GM12875 (cell line): ENCODE data around the gene SMDT1.

ENCODE experiments used
- H3K4me3 ChIP-seq: one replicate; pipeline ENCODE4 v1.5.1; 2011; ENCODE audit warnings: low read depth, low read length, control low read depth
- TF ChIP-seq, protein P1 (sequence below): IDR thresholded peaks from 2 replicates; pipeline ENCODE4 v1.5.1; 2011; ENCODE audit warnings: low read depth, mild to moderate bottlenecking, control low read depth, inconsistent platforms, low read length, moderate library complexity, borderline replicate concordance; ENCODE audit not compliant: insufficient read depth

Gene SMDT1

DNA sequence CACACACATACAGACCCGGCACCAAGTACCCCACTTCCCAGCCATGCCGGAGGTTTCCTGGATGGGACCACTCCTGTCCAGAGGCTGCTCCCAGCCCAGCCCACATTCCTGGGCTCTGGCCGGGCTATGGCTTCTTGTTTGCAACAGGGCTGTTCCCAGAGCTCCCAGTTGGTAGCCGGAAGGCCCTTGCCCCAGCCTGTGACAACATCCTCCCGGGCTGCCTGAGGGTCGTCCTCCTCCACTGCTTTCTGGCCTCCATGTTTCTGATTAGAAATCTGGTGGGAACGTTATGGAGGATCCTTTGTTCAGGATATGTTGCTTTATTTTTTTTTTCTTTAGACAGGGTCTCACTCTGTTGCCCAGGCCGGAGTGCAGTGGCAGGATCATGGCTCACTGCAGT, 52.1 kb downstream of the SMDT1 start:
- no peak overlapping the region for H3K4me3 ChIP-seq
- TF ChIP-seq, protein P1, sequence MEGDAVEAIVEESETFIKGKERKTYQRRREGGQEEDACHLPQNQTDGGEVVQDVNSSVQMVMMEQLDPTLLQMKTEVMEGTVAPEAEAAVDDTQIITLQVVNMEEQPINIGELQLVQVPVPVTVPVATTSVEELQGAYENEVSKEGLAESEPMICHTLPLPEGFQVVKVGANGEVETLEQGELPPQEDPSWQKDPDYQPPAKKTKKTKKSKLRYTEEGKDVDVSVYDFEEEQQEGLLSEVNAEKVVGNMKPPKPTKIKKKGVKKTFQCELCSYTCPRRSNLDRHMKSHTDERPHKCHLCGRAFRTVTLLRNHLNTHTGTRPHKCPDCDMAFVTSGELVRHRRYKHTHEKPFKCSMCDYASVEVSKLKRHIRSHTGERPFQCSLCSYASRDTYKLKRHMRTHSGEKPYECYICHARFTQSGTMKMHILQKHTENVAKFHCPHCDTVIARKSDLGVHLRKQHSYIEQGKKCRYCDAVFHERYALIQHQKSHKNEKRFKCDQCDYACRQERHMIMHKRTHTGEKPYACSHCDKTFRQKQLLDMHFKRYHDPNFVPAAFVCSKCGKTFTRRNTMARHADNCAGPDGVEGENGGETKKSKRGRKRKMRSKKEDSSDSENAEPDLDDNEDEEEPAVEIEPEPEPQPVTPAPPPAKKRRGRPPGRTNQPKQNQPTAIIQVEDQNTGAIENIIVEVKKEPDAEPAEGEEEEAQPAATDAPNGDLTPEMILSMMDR = no peak

DNA sequence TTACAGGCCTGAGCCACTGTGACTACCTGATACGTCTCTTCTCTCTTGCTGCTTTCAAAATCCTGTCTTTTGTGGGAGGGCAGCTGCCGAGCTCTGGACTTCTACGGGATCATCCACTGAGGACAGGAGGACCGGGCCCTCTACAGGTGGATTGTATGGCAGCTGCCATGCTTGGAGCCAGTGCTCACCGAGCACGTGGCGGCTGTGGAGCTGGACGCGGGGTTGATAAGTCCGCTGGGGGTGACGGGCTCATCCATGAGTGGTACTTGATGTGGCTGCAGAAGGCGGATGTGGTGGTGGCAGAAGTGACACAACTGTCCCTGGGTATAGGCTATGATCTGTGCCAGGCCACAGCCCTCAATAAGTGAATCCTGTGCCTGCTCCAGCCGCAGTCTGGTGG, 53.0 kb downstream of the SMDT1 start:
- TF ChIP-seq, protein P1 = no peak
- no peak overlapping the region for H3K4me3 ChIP-seq
